Measurements from ENCODE around the gene ZNF276. TPM values are rescaled to one million over a fixed set of nuclear protein-coding genes. Genes with fewer than 3 reads are reported as not detected.

ZNF276 gene
- total RNA-seq, 2 donors from 2014 or later, result 25.0 to 34.1 TPM

DNA sequence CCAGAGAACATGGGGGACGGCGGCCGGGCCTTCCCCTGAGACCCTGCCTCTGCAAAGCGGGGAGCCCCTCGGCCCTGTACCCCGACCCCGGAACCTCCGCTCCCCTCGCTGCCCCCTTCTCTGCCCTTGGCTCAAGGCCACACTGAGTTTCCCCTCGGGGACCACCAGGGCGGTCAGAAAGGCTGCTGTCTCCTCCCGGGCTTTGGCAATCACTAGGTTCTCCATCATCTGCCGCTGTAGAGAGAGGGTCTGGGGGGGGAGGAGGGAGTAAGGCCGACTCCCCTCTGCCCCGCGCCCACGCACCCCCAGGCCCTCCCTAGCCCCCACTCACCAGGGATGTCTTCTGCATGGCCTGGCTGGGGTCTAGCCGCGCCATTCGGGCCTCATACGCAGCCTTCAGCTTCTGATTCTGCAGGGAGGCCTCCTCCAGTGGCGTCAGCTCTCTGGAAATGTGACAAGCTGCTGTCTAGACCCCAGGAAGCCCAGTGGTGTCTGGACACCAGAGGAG lies 9.0 kb upstream of the ZNF276 start:
- H3K27me3 ChIP-seq (replicated peaks; ENCODE audit: insufficient read depth), result no peaks in the 10 kb centered on the region

DNA sequence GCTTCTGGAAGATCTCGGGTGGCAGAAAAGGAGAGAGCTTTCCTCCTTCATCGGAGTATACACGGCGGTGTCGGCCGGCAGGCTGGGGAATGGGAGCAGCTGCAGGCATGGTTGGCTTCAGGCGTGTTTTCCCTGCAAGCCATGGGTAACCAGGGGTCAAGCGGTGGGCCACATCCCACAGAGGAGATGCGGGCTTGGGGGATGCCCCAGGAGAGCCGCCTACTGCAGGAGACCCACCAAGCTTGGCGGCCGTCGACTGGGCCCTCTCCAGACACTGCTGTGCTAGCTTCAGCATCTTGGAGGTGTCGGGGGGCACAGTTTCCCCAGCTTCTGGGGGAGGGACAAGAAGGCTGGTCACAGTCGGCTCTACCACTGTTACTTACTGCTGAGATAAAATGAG lies 4.8 kb upstream of the ZNF276 start:
- Histone ChIP-seq H3K4me3 (no peak overlapping the region), H3K27me3 (replicated peaks; ENCODE audit: insufficient read depth) (no peaks in the 10 kb centered on the region), H3K4me1 (ENCODE audit: control insufficient read depth in 1 of 2, low read depth in 2 of 2) (peaks cover 5 to 18% of the 10 kb centered on the region in 2 donors), H3K27ac (no peak overlapping the region), H3K9me3 (no peaks in the 10 kb centered on the region), H3K36me3 (no peaks in the 10 kb centered on the region)
- ATAC-seq (ENCODE audit: insufficient number of reproducible peaks, low FRiP score, low read depth) (no peak), DNase-seq (ENCODE audit: low spot score) (no peak)
- TF ChIP-seq, protein P1, sequence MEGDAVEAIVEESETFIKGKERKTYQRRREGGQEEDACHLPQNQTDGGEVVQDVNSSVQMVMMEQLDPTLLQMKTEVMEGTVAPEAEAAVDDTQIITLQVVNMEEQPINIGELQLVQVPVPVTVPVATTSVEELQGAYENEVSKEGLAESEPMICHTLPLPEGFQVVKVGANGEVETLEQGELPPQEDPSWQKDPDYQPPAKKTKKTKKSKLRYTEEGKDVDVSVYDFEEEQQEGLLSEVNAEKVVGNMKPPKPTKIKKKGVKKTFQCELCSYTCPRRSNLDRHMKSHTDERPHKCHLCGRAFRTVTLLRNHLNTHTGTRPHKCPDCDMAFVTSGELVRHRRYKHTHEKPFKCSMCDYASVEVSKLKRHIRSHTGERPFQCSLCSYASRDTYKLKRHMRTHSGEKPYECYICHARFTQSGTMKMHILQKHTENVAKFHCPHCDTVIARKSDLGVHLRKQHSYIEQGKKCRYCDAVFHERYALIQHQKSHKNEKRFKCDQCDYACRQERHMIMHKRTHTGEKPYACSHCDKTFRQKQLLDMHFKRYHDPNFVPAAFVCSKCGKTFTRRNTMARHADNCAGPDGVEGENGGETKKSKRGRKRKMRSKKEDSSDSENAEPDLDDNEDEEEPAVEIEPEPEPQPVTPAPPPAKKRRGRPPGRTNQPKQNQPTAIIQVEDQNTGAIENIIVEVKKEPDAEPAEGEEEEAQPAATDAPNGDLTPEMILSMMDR (IDR thresholded peaks at IDR 0.05), result no peak

More for the DNA sequence above, 9.0 kb upstream of the ZNF276 start:
- no peaks in the 10 kb centered on the region for H3K36me3 ChIP-seq
- no peak overlapping the region for H3K27ac ChIP-seq
- DNase-seq (ENCODE audit: low spot score), result no peak
- ATAC-seq (ENCODE audit: insufficient number of reproducible peaks, low FRiP score, low read depth), result no peak
- H3K4me1 ChIP-seq (ENCODE audit: control insufficient read depth in 1 of 2, low read depth in 2 of 2), result peaks cover 0 to 7% of the 10 kb centered on the region in 2 donors
- TF ChIP-seq, protein P1 (IDR thresholded peaks at IDR 0.05), result no peak
- no peaks in the 10 kb centered on the region for H3K9me3 ChIP-seq
- peak overlapping the region; percentile 25 for H3K4me3 ChIP-seq

DNA sequence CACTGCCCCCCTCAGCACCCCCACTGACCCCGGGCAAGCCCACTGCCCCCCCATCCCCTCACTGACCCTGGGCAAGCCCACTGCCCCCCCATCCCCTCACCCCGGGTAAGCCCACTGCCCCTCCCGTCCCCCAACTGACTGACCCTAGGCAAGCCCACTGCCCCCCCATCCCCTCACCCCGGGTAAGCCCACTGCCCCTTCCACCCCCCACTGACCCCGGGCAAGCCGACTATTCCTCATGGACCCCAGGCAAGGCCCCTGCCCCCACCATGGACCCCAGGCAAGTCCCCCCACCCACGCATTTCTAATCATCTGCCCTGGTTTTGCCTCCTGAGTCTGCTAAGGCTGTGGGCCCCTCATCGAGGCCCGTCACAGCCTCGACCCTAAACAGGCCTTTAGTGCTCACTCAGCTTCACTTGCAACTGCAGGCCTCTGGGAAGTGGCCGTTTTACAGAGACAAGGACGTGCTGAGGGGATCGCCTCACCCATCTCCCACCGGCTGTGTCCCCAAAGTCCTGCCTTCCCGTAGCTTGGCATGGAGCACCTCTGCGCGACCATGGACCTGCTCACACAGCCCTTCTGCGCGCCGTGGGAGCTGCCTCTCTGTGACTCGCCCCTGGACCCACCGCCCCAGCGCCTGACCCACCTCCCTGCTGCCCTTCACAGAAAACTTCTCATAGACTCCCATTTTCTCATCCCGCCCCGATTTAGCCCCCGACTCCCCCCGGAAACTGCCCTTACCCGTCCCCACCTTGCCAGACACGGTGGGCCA lies 4.2 kb upstream of the ZNF276 start:
- TF ChIP-seq, protein P1 (IDR thresholded peaks at IDR 0.05), result no peak
- H3K27ac ChIP-seq, result no peak overlapping the region

DNA sequence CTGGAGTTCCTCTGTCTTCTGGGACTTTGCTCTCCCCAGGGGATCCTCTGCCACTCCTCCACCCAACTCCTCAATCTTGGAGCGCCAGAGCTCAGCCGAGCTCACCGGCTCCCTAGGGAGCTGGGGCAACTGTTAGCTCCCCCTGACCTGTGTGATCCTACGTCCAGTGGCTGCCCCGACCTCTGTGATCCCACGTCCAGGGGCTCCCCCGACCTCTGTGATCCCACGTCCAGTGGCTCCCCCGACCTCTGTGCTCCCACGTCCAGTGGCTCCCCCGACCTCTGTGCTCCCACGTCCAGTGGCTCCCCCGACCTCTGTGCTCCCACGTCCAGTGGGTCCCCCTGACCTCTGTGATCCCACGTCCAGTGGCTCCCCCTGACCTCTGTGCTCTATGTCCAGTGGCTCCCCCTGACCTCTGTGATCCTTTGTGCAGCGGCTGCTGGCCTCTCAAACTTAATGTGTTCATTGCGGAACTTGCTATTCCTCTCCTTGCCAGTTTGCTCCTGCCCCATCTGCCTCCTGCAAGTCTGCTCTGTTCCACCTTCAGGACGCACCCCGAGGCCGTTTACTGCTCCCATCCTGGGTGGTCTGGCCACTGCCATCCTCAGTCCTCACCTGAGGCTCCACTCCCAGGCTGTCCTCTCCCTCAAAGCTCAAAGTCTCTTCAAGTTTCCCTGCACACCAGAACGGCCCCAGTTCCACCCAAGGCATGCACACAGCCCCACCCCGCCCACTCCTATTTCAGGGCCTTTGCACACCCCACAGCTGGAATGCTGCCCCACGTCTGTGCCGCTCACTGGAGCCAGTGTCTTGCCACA lies 3.4 kb upstream of the ZNF276 start:
- Histone ChIP-seq H3K27ac (no peak overlapping the region), H3K9me3 (no peaks in the 10 kb centered on the region), H3K4me3 (no peak overlapping the region), H3K27me3 (replicated peaks; ENCODE audit: insufficient read depth) (no peaks in the 10 kb centered on the region), H3K36me3 (no peaks in the 10 kb centered on the region), H3K4me1 (ENCODE audit: control insufficient read depth in 1 of 2, low read depth in 2 of 2) (peaks cover 11 to 20% of the 10 kb centered on the region in 2 donors)
- ATAC-seq (ENCODE audit: insufficient number of reproducible peaks, low FRiP score, low read depth) (no peak), DNase-seq (ENCODE audit: low spot score) (no peak)
- TF ChIP-seq, protein P1 (IDR thresholded peaks at IDR 0.05), result no peak

More for the DNA sequence above, 4.2 kb upstream of the ZNF276 start:
- H3K27me3 ChIP-seq (replicated peaks; ENCODE audit: insufficient read depth), result no peaks in the 10 kb centered on the region
- H3K9me3 ChIP-seq, result no peaks in the 10 kb centered on the region
- H3K4me3 ChIP-seq, result no peak overlapping the region
- DNase-seq (ENCODE audit: low spot score) (no peak), ATAC-seq (ENCODE audit: insufficient number of reproducible peaks, low FRiP score, low read depth) (no peak)
- no peaks in the 10 kb centered on the region for H3K36me3 ChIP-seq
- H3K4me1 ChIP-seq (ENCODE audit: control insufficient read depth in 1 of 2, low read depth in 2 of 2), result peaks cover 5 to 14% of the 10 kb centered on the region in 2 donors

DNA sequence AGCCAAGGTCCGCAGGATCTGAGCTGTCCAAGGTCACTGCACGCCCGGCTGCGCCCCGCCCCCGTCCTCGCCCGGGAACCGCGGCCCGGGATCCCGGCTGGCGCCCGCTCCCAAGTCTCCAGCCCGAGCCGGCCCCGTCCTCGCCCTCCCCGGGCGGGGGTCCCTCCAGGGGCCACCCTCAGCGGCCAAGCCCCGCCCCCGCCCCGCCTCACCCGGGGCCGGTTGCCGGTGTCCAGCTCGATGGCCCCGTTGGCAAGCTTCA lies 855 bp upstream of the ZNF276 start:
- Histone ChIP-seq H3K4me3 (peak overlapping the region; percentile 96), H3K36me3 (peaks cover 16% of the 10 kb centered on the region), H3K27ac (peak overlapping the region; percentile 90 to 95), H3K4me1 (ENCODE audit: control insufficient read depth in 1 of 2, low read depth in 2 of 2) (peaks cover 19 to 35% of the 10 kb centered on the region in 2 donors), H3K9me3 (no peaks in the 10 kb centered on the region), H3K27me3 (replicated peaks; ENCODE audit: insufficient read depth) (no peaks in the 10 kb centered on the region)
- TF ChIP-seq, protein P1 (IDR thresholded peaks at IDR 0.05), result no peak
- DNase-seq (ENCODE audit: low spot score) (no peak), ATAC-seq (ENCODE audit: insufficient number of reproducible peaks, low FRiP score, low read depth) (peak; percentile 8)
